NCI-H1417 (cell line): ENCODE data around the gene ACTR3.

Experiments
- DNase-seq, 3 experiments: peaks; one replicate each; lab custom pipeline; 2025; lab: John Stamatoyannopoulos, UW

ACTR3 gene

DNA sequence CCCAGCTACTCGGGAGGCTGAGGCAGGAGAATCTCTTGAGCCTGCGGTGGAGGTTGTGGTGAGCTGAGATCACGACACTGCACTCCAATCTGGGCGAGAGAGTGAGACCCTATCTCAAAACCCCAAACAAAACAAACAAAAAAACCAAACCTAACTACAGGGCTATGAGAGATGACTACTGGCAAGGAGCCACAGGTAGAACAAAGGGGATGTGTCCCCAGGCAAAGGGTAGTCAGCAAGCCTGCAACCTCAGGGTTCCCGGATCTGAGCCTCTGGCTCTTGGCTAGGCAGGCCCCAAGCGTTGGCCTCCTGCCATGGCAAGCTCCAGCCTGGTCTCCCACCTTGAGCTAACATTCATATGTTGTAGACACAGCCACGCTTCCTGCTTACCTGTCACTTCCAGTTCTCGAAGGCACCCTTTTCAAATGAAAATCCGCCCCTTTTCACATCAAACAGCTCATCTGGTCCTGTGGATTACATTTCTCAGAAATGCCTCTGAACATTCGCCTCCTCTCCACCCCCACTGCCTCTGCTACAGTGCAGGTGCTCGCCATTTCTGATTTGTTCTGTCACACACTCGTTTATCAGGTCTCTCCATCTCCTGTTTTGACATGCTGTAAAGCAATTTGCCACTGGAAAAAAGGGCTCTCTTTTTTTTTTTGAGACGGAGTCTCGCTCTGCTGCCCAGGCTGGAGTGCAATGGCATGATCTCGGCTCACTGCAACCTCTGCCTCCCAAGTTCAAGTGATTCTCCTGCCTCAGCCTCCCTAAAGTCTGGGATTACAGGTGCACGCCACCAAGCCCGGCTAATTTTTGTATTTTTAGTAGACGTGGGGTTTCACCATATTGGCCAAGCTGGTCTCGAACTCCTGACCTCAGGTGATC is 13.1 kb upstream of the ACTR3 start:
- DNase-seq, result peak in 2 of 3 experiments; percentile 14 to 45

GRCh38 chr2:113877711-113878598 is 11.9 kb upstream of the ACTR3 start:
- peak in 1 of 3 experiments; percentile 54 for DNase-seq

- DNase-seq, result no peak
These were observed 11.1 kb upstream of the ACTR3 start for GRCh38 chr2:113878743-113879142.

- no peak for DNase-seq
These were observed 10.4 kb upstream of the ACTR3 start for GRCh38 chr2:113879457-113879856.

DNA sequence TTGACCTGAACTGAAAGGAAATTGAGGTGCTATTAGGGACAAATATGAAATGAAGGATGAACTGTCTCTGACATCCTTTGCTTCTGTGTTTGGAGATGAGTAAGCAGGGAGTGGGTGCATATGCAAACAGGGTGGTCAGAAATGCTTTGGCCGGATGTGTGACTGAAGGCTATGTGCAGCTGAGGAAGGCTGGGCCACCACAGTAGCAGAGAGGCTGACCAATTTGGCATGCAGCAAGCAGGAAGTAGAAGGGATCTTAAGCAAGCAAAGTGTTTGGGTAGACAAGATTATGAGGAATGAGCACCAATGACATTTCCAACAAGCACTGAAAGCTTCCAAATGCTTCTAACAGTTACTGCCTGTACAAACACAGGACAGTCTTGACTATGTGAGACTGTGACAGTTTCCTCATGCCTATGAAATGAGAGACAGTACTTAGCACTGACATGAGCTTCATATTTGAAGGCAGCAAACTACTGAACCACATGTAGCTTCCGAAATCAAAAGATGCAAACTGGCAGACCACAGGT is 3.3 kb upstream of the ACTR3 start:
- DNase-seq, result no peak

DNA sequence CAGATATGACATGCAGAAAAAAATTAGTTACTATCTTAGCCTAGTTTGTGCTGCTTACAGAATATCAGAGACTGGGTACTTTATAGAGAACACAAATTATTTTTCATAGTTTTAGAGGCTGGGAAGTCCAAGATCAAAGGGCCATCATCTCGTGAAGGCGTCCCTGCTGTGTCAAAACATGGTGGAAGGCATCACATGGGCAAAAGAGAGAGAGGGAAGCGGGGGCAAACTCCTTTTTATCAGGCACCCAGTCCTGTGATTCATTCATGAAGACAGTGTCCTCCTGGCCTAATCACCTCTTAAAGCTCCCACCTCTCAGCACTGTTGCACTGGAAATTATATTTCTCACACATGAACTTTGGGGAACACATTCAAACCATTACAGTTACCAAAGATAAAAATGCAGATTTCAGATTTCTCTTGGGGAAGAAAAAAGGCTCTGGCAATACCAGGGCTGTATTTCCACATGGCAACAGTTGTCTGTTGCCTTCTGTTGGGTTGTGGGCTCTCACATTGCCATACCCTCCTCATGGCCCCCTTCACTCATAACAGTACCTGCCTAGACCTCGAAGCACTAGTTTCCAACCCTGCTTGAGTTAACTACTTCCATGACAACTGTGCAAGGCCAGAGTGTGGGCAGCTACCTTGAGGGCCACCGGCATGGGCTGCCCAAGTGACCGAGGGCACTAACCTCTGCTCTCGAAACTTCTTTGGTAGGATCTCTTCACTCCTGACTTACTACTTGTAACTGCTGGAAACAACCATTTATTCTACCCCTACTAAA is 2.7 kb upstream of the ACTR3 start:
- no peak for DNase-seq

DNA sequence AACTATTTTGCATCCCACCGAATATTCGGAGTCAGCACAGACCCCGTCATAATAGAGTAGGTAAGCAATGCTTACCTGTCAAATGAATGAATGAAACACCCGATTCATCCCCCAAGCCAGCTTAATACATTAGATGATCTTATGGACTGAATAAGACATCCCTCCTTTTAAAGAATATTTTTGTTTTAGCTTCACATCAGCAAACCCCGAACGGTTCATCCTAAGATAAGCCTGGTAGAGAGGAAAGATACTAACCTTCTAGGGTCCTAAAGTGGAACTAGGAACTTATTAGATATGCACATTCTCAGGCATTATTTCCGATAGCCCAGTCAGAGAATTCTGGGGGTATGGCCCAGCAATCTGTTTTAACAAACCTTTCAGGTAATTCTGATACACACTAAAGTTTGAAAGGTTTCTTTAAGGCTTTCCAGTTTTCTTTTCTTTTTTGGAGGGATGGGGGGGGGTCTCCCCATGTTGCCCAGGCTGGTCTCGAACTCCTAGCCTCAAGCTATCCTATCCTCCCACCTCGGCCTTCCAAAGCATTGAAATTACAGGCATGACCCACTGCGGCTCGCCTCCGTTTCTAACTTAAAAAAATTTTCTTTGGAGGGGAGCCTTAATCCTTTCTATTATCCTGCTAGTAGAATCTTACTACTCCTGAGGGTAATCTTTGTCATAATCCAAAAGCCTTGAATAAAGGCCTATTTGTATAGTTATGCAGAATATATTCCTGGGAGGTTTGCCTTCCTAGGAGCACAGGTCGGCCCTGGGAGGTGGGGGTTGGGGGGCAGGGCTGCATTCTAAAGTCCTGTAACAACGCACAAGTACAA is 1.0 kb upstream of the ACTR3 start:
- DNase-seq, result no peak

DNA sequence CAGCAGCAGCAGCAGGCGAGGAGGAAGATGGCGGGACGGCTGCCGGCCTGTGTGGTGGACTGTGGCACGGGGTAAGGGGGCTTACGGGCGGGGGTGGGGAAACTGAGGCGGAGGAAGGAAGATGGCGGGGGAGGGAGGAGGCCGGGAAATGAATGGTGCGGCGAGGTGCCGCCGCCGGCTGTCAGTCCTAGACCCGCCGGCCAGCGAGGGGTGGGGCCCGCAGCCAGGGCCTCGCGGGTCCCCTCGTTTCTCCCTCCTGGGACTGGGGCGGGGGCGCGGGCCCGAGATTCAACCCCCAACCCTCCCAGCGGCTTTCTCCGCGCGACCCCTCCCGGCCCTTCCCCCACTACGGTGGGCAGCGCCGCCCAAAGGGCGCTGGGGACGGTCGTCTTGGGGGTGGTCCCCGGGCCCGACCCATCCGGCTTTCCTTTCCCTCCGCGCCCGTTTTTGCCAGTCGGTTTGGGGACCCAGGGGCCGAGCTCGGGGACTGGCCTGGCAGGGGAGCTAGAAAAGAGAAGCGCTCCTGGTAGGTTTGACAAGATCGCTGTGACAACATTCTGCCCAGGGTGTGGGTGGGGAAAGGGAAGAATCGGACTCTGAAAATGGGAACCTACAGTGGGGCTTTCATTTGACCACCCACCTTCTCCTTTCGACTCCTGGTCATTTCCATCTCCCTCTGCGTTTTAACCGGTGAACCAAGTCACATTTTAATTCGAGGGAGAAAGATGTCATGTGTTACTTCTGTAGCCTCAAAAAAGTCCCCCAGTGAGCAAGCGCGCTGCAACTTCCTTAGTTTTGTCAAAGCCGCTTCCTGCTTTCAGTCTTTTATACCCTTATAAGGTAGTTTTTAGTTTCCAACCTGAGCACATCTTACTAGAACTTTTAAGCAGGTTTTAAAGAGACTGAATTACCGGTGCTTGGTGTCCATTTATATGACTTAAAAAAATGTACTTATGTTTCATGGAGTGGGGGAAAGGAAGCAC is 655 bp downstream of the ACTR3 start:
- DNase-seq, result peak; percentile 9 to 74 (median 60)

- no peak for DNase-seq
These were observed 1.5 kb downstream of the ACTR3 start for GRCh38 chr2:113891265-113891959.

- DNase-seq, result peak in 1 of 3 experiments; percentile 2
These were observed 2.3 kb downstream of the ACTR3 start for GRCh38 chr2:113892004-113892710.

DNA sequence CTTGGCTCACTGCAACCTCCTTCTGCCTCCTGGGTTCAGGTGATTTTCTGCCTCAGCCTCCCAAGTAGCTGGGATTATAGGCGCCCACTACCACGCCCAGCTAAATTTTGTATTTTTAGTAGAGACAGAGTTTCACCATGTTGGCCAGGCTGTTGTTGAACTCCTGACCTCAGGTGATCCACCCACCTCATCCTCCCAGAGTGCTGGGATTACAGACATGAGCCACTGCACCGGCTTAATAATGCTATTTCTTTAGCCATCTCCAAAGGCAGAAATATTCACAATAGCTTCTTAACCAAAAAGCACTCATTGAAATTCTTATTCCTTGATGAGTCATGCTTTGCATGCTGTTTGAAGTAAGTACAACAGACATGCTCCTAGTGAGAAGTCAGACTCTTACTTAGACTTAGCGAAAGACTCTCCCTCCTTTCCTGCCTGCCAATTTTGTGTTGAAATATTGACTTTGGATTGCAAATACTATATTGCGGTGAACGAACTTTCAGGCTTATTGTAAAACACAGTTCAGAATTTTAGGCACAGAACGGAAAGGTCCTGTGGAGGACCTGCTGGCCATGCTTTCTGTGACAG is 4.4 kb downstream of the ACTR3 start:
- no peak for DNase-seq

DNA sequence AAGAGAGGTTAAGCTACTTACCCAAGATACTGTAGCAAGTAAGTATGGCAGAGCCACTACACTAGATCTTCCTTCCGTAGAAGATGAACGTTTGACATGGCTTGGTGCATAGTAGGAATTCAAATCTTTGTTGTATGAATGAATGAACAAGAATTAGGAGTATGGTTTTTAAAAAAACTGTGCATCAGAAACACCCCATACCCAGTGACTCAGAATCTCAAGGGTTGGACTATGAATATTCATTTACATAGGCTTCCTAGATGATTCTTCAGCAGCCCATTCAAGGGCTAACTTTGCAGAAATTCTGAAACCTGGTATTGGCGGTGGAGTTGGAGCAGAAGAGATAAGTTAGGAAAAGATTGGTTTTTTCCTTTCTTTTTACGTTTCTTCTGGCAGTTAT is 5.4 kb downstream of the ACTR3 start:
- DNase-seq, result no peak

- no peak for DNase-seq
These were observed 6.1 kb downstream of the ACTR3 start for GRCh38 chr2:113895819-113896563.

GRCh38 chr2:113896791-113897190 is 6.9 kb downstream of the ACTR3 start:
- no peak for DNase-seq

- DNase-seq, result no peak
These were observed 8.2 kb downstream of the ACTR3 start for GRCh38 chr2:113898081-113898480.

- peak in 1 of 3 experiments; percentile 25 for DNase-seq
These were observed 9.3 kb downstream of the ACTR3 start for GRCh38 chr2:113899166-113899565.

- DNase-seq, result no peak
These were observed 12.1 kb downstream of the ACTR3 start for GRCh38 chr2:113901943-113902342.
